Daoy (cell line): ENCODE measurements around the gene IRAK3. TPM values are rescaled to one million over a fixed set of nuclear protein-coding genes. Genes with fewer than 3 reads are reported as not detected.
"Not testable (repeated sequence)": the region's sequence is repeated elsewhere in the genome, so short reads cannot be mapped to it uniquely, and the experiment has no call there.

Experiments
- DNase-seq: peaks from one replicate; pipeline ENCODE4 v3.0.0-alpha.2; 2015; ENCODE audit warnings: low read depth
- total RNA-seq: library from RNA; depleted of rRNA; stranded (reverse); fragments of >200 nt; shearing (Covaris generic); gene quantifications from 2 replicates; pipeline ENCODE4 v1.2.3, GENCODE V29; 2014

Gene IRAK3
- total RNA-seq, 1 experiment from 2014 or later, result 0.17 TPM

DNA sequence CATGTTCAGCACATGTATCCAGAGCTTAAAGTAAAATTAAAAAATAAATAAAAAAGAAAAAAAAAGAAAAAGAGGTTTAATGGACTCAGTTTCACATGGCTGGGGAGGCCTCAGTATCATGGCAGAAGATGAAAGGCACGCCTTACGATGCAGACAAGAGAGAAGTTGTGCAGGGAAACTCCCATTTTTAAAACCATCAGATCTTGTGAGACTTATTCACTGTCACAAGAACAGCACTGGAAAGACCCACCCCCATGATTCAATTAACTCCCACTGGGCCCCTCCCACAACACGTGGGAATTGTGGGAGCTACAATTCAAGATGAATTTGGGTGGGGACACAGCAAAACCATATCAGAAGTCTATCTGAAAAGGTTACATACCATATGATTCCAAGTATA lies 24.0 kb downstream of the IRAK3 start:
- not testable (repeated sequence) for DNase-seq

- no peak for DNase-seq
Measured at GRCh38 chr12:66217342-66217917, 28.4 kb downstream of the IRAK3 start.

- no peak for DNase-seq
Measured at GRCh38 chr12:66228462-66228861, 39.4 kb downstream of the IRAK3 start.

- no peak for DNase-seq
Measured at GRCh38 chr12:66232263-66232662, 43.2 kb downstream of the IRAK3 start.

- peak; percentile 76 for DNase-seq
Measured at GRCh38 chr12:66234037-66234693, 45.2 kb downstream of the IRAK3 start.

GRCh38 chr12:66234773-66235625 lies 46.0 kb downstream of the IRAK3 start:
- peak; percentile 65 for DNase-seq

GRCh38 chr12:66235626-66236281 lies 46.7 kb downstream of the IRAK3 start:
- peak; percentile 15 for DNase-seq

DNA sequence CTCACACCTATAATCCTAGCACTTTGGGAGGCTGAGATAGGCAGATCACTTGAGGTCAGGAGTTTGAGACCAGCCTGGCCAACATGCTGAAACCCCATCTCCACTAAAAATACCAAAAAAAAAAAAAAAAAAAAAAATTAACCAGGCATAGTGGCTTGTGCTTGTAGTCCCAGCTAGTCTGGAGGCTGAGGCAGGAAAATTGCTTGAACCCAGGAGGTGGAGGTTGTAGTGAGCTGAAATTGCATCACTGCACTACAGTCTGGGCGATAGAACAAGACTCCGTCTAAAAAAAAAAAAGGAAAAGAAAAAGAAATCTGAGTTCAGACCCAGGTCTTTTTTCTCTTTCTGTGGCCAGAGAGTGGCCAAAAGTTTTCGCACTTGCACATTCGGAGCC lies 47.3 kb downstream of the IRAK3 start:
- DNase-seq, result not testable (repeated sequence)

- no peak for DNase-seq
Measured at GRCh38 chr12:66236969-66237368, 48.0 kb downstream of the IRAK3 start.

DNA sequence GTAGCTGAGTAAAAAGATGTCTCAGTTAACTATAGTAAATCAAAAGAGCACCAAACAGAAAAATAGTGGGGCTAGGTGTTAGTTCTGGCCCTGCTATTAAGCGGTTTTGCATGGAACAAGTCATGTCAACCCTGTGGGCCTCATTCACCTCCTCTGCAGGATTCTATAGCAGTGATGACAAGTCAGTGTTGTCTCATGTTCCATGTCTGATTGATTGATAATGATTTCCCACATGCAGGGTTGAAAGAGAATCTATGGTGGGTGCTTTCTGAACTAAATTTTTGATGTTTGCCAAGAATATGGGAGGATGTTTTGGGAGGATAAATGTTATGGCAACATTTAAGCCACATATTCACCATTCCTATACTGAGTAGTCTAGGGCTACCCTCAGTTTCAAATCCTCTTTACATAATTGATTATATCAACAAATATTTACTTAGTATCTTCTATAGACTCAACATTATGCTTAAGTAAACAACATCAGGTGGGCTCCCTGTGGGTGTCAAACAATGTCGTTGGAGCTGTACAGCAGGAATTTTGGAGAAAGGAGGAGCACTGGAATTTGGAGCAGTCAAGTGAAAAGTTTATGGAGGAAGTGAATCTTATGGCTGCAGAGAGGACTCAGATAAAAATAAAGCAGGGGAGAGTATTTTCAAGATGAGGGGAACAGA lies 48.6 kb downstream of the IRAK3 start:
- no peak for DNase-seq

- no peak for DNase-seq
Measured at GRCh38 chr12:66239295-66239694, 50.3 kb downstream of the IRAK3 start.

DNA sequence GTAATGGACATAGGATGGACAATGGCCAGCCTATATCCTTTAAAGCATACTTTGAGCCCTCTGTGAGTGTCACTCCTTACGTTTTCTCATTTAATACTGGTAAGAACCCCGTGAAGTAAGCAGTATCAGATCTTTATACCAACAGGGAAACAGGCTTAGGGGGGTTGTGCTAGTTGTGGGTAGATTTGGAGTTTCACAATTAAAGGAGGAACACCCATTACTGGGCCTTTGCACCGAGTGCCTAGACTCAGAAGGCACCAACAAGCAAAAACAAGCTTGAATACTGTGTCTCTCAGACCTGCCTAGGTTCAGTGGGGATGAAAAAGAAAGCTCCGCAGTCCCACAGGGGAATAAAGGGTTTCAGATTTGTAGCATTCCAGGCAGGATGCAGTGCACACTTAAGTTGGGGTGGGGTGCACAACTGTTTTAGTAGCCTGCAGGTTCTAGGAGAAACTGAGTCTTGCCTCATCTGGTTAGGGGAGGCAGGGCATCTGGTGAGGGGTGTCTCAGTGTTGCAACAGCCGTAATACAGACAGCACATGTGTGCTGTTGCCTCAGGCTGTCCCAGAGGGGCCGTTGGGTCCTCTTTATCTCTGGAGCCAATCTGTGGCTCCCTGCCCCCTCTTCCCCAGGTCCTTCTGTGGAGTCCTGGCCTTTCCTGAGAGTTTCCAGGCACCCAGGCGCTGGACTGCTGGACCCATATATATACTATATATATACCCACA lies 51.2 kb downstream of the IRAK3 start:
- DNase-seq, result no peak

DNA sequence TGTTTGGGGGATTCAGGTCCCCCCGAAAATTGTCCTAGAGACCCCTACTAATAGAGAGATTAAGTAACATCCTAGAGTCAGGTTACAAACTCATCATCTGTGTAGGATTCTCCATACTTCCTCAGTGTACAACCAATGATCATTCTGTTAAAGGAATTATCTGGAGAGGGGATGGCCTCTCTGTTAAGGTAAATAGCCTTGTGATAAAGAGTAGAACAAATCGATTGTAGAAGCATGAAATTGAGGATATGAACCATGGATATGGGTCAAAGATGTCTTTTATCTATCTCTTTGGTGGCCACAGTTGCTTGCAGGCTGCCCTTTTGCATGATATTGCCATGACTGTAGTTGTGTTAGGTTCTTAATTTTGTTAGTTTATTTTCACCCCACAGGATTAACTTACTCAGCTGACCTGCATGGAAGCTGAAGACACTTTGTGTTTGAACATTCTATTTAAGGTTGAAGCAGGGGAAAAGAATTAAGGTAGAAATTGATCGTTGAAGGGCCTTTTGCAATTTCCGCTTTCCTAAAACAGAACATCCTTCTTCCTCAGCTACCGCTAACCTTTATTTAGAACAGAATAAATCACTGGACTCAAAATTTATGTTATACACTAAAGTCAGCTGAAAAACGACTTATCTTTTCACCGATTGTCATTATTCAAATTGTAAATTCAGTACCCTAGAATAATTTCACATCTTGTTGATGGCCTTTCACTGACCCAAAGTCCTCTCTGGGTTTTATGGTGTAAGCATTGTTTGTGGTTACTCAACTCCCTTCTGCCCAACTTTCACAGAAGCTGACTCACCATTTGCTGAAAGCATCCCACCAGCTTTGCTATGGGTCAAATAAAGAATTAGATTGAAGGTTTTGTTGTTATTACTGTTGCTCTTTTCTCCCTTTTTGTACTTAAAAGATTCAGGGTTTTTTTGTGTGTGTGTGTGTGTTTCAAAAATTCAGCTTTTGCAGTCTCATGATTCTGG lies 52.3 kb downstream of the IRAK3 start:
- DNase-seq, result peak; percentile 50

- no peak for DNase-seq
Measured at GRCh38 chr12:66242311-66242710, 53.3 kb downstream of the IRAK3 start.

DNA sequence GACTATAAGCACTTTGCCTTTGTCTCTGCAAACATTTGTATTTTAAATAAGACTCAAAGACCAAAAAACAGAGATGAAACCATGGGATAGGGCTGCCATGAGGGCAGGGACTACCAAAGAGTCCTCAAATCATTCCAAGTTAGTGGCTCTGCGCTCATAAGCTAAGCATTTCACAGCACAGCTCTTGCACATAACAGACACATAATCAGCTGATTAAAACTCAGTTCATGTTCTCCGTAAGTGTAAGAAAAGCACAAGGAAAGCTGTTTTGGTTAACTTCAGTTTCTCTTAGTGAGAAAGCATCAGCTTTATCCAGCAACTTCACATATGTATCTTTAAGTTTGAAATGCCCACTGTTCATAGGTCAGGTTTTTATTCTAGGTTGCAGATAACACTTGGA lies 54.9 kb downstream of the IRAK3 start:
- DNase-seq, result no peak

- DNase-seq, result no peak
Measured at GRCh38 chr12:66244446-66244845, 55.4 kb downstream of the IRAK3 start.

DNA sequence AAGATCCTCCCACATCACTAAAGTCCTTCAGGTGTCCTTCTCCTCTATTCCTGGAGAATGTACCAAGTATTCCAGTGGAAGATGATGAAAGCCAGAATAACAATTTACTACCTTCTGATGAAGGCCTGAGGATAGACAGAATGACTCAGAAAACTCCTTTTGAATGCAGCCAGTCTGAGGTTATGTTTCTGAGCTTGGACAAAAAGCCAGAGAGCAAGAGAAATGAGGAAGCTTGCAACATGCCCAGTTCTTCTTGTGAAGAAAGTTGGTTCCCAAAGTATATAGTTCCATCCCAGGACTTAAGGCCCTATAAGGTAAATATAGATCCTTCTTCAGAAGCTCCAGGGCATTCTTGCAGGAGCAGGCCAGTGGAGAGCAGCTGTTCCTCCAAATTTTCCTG lies 58.7 kb downstream of the IRAK3 start:
- no peak for DNase-seq

- DNase-seq, result no peak
Measured at GRCh38 chr12:66251049-66251448, 62.0 kb downstream of the IRAK3 start.

DNA sequence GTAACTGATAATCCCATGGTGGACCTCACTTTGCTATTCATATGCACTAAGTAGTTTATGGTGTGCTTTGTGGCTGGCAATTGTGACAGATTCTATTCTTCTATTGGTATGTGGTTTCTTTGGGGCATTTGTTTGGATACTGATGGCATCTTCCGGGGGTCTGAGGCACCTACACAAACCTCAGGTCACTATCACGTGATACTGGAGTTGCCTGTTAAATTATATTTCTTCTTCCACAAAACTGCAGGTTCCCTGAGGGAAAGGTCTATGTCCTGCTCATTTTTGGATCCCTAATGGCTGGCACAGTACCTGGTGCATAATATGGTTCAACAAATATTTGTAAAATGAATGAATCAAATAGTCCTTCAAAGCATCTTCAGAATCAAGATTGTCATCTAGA lies 63.8 kb downstream of the IRAK3 start:
- no peak for DNase-seq

GRCh38 chr12:66255737-66256136 lies 66.7 kb downstream of the IRAK3 start:
- DNase-seq, result no peak
